ENCODE measurements around the gene UQCRQ.

DNA sequence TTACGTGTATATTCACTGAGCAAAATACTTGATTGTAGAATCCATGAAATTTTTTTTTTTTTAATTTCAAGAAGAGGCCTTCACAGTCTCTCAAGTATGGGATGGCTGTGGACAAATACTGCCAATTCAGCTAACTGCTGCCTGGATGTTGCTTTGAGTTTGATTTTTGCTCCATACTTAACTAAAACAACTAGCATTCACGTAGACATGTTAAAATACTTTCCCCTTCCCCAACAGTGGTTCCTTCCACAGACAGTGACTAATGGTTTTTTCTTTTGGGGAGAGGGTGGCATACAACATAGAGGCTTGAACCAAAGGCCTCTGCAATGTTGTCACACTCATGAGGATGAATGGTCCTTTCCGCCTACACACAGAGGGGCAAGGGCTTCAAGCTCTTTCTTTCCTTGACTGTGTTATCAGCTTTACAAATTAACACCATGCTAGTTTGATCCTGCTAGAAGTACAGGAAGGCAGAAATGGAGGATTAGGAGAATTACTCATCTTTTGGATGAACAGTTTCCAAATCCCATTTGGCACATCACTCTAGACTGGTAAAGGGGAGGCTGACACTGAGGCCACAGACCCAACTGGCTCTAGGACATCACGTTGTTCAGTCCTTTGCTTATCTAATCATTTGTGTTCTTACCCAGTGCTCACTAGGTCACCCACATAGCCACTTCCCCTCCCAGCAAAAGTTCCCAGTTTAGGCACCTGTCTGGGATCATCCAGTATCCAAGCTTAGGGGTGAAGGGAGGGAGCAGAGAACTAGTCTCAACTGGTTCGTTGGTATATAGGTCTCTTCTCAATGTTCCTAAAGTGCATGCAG lies 5.2 kb downstream of the UQCRQ start:
- TF ChIP-seq BRCA1 (IDR thresholded peaks at IDR 0.05) (no peak), BRCA1 (CRISPR knock-in tag; IDR thresholded peaks at IDR 0.05) (no peak), CCAR2 (IDR thresholded peaks at IDR 0.05; ENCODE audit: low read depth, low read length) (no peak), TBP (optimal IDR thresholded peaks at IDR 0.05; ENCODE audit: low read depth, low read length) (no peak)
- TF ChIP-seq, protein P1, sequence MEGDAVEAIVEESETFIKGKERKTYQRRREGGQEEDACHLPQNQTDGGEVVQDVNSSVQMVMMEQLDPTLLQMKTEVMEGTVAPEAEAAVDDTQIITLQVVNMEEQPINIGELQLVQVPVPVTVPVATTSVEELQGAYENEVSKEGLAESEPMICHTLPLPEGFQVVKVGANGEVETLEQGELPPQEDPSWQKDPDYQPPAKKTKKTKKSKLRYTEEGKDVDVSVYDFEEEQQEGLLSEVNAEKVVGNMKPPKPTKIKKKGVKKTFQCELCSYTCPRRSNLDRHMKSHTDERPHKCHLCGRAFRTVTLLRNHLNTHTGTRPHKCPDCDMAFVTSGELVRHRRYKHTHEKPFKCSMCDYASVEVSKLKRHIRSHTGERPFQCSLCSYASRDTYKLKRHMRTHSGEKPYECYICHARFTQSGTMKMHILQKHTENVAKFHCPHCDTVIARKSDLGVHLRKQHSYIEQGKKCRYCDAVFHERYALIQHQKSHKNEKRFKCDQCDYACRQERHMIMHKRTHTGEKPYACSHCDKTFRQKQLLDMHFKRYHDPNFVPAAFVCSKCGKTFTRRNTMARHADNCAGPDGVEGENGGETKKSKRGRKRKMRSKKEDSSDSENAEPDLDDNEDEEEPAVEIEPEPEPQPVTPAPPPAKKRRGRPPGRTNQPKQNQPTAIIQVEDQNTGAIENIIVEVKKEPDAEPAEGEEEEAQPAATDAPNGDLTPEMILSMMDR (IDR thresholded peaks at IDR 0.05 in 2 of 3, conservative IDR thresholded peaks at IDR 0.05 in 1 of 3; ENCODE audit: insufficient read depth in 2 of 3, low read depth in 1 of 3, low read length in 3 of 3) = no peak
